Measurements from ENCODE around the gene SNAP47.

The SNAP47 gene

DNA sequence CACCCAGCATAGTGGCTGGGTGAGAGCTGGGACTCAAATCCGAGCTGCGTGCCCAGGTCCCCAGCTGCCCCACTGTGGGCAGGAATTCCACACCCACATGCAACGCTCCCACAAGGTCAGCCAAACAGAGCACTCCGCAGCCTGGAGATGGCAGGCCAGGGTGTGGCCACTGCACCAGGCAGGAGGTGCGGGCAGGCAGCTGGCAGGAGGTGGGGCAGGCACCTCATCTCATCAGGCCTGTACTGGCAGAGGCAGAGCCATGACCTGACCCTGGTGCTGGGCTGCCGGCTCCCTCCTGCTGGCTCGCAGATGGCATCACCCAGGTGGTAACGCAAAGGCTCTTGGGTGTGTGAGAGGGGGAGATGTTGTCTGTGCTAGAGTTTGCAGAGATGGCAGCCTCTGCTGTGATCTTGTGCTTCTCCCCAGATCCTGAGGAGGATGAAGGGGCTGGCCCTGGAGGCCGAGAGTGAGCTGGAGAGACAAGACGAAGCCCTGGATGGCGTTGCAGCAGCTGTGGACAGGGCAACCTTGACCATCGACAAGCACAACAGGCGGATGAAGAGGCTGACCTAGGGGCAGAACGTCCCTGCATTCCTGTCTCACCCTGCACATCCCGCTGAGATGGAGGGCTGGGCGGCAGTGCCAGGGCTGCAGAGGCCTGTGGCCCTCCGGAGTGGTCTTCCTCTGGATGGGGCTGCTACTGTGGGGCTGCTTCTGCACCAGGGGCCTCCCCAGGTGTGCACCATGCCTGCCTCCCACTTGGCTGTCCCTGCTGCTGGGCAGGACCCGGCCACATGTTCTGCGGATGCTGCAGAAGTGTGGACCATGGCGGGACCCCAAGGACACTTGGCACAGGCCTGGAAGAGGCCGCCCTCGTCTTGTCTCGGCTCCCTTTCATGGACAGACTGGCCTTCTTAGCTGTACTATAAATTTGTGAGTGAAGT is 45.1 kb downstream of the SNAP47 start:
- in situ Hi-C loops (cut with HindIII; ENCODE audit: low sequenced_read_pairs) = no loop called here

DNA sequence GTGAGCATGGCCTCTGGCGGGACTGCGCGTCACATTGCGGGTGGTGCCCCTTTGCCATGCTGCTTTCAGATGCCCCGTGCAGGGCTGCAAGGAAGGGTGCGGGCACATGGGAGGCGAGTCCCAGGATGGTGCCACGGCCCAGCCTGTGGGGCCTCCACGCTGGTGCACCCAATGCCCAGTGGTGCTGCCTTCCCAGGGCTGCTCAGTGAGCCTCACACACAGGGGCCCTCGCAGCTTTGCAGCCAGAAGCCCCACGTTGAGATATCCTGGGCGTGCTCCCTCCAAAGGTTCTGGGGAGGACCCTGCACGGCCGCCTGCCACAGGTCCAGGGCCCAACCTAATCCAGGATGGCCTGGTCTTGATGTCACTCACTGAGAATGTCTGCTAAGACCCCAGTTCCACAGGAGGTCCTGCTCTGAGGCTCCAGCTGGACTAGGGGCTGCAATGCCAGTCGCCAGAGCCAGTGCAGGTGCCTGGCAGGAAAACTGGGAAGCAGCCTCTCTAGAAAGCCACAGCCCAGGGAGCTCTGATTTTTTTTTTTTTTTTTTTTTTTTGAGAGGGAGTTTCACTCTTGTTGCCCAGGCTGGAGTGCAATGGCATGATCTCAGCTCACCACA is 46.2 kb downstream of the SNAP47 start:
- in situ Hi-C loops (cut with HindIII; ENCODE audit: low sequenced_read_pairs) = no loop called here

DNA sequence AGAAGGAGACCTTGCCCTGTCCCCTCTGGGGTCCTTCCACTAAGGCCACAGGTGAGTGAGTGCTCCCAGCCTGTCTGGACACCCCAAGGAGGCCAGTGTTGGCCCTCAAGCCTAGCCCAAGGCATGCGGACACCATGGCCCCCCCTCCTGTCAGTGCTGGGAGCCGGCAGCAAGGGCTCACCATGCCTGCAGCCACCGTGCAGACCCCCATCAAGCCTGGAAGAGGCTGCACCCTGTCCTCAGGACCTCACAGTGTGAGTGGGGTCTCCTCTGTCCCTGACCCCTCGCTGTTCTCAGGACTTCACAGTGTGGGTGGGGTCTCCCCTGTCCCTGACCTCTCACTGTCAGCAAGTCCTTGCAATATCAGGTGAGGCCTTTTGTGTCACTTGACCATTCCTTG is 47.0 kb downstream of the SNAP47 start:
- in situ Hi-C loops (cut with HindIII; ENCODE audit: low sequenced_read_pairs) = no loop called here

DNA sequence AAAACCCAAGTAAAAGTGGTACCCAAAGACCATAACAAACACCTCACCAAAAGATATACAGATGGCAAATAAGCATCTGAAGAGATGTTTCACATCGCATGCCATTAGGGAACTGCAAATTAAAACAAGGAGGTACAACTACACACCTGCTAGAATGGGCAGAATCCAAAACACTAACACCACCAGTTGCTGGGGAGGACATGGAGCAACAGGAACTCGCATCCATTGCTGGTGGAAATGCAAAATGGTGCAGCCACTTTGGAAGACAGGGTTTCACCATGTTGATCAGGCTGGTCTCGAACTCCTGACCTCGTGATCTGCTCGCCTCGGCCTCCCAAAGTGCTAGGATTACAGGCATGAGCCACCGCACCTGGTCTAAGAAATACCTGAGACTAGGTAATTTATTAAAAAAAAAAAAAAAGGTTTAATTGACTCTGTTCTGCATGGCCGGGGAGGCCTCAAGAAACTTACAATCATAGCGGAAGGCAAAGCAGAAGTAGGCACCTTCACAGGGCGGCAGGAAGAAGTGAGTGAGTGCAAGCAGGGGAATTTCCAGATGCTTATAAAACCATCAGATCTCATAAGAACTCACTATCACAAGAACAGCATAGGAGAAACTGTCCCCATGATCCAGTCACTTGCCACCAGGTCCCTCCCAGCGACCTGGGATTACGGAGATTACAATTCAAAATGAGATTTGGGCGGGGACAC is 50.0 kb downstream of the SNAP47 start:
- in situ Hi-C loops (cut with HindIII; ENCODE audit: low sequenced_read_pairs) = no loop called here

DNA sequence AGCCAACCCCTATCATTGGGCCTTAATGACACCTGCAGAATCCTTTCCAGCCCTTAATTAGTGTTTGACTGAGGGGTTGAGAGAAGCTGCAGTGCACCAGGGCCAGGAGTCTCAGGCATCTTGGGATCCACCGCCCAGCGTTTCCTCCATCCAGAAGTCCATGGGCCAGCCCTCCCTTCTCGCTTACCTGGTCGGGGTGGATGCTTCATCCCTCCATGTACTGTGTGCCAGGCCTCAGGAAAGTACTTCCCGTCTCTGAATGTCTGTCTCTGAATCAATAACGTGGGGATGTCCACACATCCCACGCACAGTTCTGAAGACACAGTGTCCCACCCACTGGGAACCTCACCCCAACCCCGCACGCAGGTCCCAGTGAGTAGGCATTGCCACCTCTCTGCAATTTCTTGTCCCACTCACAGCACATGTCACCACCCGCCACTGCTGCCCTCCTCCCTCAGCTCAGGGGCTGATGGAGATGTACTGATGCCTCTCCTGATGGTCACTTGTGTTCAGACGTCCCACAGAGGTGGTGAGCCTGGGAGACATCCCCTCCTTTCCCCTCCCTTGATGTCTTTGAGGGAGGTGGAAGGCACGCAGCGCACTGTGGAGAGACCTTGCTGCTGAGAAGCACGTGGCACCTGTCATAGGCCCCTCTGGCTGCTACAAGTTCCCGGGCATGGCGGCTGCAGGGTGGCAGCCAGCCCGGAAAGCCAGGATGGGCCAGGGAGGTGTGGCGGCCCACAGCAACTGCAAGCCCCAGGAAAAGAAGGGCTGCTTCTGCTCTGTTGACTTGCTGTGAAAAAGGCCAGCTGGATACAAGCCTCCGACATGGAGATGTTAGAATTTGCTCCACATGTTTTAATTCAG is 50.8 kb downstream of the SNAP47 start:
- in situ Hi-C loops (cut with HindIII; ENCODE audit: low sequenced_read_pairs) = no loop called here

DNA sequence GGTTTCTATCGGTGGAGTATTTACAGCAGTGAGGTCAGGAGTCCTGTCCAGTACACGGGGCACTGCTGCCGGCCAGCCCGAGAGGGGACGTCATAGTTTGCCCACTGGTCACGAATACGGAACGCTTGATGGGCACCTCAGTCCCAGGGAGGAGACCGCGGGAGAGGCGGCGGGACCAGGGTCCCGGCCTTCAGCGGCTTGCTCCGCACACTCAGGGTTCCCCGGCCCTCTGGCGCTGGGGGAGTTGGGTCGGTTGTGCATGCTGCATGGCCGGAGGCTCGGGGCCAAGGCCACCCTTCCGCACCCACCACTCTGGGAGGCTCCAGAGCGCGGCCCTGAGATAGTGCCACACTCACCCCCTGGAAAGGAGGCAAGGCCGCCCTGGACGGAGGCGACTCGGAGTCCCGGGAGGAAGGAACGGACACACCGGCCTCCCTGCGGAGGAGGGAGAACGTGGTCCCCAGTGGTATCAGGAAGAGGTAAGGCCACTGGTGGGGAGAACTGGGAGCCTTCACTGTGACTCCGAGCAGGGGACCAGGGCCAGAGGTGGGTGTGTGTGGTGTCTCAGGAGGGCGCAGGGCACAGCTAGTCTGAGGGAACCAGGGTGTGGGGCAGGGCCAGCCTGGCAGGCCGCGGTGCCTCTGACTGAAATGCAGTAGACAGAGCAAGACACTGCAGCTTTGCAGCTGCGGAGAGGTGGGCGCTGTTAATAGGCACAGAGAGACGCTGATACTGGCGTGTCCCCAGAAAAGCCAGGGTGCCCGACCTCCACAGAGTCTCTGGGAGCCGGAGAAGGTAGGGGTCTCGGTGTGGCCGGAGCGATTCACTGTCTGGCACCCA is 51.7 kb downstream of the SNAP47 start:
- in situ Hi-C loops (cut with HindIII; ENCODE audit: low sequenced_read_pairs) = no loop called here

DNA sequence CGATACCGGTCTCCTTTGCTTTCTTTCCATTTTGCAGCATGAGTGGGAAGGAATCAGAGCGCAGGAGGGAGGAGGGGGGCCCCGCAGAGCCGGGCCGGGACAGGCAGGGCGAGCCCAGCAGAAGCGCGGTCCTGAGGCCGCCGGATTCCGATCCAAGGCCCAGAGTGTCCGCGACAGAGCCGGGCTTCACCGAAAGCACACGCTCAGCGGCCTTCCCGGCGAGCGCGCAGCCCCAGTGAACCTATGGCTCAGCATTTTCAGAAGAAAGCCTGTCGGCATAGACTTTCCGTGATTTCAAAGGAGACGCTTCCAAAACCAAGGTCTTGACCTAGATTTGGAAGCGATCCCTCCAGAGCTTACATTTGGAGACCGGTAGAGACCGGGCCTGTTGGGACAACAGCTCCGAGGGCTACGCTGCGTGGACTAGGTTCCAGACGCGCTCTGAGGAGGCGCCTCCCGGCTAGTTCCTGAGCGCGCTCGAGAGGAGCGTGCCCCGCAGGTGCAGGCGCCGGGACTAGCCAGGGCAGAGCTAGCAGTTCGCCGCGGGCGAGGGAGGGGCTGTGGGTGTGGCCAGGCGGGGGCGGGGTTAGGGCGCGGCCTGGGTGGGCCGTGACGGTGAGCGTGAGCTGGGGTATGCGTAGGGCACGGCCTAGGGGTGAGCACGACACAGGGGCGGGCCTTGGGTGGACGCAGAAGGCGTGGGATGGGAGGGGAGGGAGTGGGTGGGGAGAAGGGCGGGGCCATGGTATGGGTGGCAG is 52.5 kb downstream of the SNAP47 start:
- in situ Hi-C loops (cut with HindIII; ENCODE audit: low sequenced_read_pairs) = no loop called here

DNA sequence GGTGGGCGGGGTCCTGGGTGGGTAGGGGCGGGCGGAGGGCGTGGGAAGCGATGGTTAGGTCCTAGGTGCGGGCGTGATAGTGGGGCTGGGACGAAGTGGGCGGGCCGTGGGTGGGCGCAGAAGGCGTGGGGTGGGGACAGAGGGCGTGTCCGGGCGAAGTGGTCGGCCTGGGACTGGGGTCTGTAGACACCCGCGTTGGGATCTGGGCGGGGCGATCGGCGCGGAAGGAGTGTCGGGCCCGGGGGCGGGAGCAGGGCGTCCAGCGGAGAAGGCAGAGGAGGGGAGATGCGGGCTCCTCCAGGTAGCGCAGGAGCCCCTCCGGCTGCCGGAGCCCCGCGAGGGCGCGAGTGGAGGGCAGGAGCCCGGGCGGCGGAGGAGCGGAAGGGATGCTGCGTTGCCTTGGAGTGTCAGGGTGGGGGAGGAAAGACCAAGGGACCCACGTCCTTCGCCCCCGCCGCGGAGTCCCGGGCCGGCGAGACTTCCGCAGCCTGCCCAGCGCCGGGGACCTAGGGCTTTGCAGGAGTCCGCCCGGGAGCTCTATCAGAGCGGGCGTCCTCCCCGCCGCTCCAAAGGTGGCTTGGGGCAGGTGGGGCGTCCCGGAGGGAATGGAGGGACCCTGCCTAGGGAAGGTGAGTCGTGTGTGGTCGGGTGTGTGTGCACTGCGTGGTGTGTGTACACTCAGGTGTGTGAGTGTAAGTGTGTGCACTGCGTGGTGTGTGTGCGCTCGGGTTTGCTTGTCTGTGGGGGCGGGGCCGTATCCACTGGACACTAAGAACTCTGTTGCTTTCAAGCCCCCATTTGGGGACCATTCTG is 53.2 kb downstream of the SNAP47 start:
- in situ Hi-C loops (cut with HindIII; ENCODE audit: low sequenced_read_pairs) = no loop called here

DNA sequence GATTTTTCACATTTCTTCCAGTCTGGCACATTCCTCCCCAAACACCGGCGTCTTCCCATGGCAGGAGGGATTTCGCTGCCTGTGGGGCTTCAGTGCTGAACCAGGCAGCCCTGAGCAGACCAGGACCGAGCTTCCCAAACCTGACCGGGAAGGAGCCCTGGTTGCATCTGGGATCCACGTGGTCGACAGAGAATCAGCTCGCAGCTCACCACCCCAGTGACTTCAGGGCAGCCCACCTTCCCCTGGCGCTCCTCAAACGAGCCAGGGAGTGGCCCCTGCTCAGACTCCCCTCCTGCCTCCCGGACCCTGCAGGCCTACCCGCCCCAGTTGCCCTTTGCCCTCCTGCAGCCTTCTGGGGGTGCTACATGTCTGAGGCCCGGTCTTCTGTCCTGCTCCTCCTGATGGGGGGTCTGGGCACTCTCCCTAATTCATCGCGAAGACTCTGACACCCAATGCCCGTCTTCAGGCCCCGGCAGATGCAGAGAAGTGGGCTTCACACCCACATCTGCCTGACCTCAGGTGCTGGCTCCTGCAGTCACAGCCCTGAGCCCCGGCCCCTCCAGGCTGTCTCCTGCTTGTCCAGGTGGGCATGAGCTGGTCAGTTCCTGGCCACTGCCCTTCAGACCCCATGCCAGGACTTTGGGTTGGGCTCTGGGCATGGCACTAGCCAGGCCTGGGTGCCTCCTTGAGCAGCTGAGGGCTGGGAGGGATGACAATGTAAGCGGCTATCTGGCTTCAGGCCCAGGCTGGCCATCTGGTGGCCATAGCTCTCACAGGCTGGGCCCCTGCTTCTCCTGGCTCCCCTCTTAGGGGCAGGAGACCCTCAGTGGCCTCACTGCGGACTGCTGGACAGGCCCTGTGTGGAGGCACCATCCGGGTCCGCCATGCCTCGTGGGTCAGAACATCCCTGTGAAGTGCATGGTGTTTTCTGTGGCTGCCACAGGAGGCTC is 54.1 kb downstream of the SNAP47 start:
- in situ Hi-C loops (cut with HindIII; ENCODE audit: low sequenced_read_pairs) = no loop called here

DNA sequence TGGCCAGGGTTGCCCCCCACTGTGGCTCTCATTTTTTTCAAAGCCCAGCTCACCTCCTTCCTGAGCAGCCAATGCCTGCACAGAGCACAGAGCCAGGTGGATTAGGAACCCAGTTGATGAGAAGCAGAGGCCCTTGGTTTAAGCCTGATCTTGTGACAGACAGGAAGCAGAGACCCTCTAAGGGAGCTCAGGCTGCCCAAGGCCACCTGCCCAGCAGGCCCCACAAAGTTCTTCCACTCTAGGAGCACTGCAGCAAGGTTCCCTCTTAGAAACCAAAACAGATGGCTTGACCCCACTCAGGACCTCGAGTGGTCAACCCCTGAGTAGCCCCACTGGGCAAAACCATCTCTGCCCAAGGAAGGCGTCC is 54.8 kb downstream of the SNAP47 start:
- in situ Hi-C loops (cut with HindIII; ENCODE audit: low sequenced_read_pairs) = no loop called here

DNA sequence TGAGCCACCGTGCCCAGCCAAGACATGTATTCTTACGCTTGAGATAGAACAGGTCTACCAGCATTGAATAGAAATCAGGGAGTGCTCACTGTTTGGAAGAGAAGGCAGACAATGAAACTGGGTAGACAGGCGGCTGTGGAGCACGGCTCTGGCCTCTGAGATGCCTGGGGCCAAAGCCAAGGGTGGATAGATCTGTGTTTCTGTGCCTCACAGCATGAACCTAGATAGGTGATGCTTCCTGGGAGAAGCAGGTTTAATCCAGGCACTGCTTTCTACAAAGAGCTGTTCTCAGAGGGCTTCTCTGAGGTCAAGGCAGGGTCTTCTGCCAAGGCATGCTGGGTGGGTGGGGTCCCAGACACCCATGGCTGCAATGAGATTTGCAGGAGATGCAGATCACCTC is 55.6 kb downstream of the SNAP47 start:
- in situ Hi-C loops (cut with HindIII; ENCODE audit: low sequenced_read_pairs) = no loop called here

DNA sequence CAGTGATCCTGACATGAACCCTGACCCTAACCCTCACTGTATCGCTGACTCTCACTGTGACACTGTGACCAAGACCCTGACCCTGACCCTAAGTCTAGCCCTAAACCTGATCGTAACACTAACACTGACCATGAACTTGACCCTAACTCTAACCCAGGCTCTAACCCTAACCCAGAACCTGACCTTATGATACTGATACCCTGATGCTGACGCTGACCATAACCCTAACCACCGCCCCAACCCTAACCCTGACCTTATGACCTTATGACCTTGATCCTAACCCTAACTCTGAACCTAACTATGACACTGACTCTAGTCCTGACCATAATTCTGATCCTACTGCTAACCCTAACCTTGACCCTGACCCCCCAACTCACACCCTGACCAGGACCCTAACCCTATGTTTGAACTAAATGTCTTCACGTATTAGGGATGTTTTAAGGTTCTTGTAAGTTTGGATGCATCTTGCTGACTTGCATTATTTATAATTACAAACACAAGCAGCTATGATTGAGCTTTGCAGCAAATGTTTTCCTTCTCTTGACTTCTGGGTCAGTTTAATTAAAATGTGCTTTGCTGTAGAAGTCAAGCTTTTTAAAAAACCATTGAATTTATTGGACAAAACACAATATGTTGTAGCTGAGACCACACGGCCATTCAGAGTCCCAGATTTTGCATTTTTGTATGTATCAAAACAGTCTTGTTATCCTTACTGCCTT is 56.3 kb downstream of the SNAP47 start:
- in situ Hi-C loops (cut with HindIII; ENCODE audit: low sequenced_read_pairs) = no loop called here

DNA sequence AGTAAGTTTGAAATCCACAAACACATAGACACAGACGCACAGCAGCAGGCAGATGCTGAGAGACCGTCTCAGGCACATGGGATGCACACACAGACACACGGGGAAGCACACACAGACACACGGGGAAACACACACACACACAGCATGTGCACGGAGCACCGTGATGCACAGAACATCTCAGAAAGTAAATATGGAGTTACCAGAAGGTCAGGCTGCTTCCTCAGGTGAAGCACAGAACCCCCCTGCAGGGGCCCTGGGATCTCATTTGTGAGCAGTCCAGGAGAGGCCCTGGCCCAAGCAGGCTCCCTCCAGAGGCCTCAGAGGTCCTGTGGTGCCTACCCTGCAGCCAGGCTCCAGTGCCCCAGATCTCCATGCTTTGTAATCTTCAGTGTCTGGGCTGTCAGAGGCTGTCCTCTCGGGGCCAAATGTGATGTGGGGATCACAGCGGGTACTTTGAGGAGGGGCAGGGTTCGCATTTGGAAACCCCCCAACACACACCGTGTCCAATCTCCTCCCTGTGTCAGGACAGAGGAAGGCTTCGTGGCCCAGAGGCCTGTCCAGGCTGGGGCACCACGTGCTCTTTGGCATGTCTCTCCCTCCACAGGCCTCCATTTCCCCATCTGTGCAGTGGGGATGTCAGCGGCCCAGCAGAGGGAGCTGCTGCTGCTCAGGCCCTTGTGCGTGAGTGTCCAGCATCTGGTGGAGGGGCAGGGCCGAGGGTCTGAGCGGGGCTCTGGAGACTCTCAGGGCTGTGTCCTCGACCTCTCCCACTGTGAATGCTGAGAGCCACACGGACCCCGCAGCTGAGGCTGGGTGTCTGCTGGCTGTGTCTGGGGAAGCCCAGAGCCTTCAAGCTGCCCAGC is 57.2 kb downstream of the SNAP47 start:
- in situ Hi-C loops (cut with HindIII; ENCODE audit: low sequenced_read_pairs) = no loop called here

DNA sequence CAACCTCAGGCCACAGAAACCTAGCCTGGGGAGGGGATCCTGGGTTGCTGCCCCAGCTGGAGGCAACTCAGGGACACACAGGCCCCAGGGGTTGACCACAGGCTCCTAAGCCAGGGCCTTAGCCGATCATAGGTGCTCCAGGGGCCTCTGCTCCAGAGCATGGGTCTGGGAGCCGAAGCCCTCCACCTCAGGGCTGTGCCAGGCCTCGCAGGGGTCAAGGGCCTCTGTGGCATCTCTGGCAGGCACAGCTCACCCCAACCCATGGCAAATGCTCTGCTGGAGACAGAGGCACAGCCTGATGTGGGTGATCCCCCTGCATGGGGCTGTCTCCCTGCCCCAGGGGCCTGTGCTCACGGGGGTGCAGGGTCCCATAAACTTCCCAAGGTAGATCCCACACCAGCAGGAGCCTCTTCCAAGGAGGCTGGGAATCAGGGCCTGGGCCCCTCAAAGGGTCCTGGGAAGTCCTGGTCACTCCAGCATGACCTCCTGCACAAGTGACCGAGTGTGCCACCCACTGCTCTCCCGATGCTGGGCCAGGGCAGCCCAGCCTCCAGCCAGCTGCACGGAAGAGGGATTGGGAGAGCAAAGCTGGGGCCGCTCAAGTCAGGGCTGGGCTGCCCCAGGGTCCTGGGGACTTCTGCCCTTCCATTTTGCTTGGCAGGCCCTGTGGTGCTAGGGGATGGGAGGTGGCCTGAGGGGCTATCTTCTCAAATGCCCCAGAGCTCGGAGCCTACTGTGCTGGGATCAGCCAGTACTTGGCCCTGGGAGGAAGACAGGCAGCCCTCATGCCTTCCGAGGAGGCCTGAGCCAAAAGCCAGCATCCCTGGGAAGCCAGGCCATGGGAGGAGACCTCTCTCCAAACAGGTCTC is 58.1 kb downstream of the SNAP47 start:
- in situ Hi-C loops (cut with HindIII; ENCODE audit: low sequenced_read_pairs) = no loop called here

All from endothelial cell of hepatic sinusoid (primary cell).